ENCODE results near the gene FSTL4. TPM values are rescaled to one million over a fixed set of nuclear protein-coding genes. Genes with fewer than 3 reads are reported as not detected.
A peak's percentile ranks its signal among the peaks of the same experiment; 100 is the strongest.
"Not testable (repeated sequence)": the region's sequence is repeated elsewhere in the genome, so short reads cannot be mapped to it uniquely, and the experiment has no call there.

FSTL4 gene
- total RNA-seq, 1 donor from 2014 or later: not detected

DNA sequence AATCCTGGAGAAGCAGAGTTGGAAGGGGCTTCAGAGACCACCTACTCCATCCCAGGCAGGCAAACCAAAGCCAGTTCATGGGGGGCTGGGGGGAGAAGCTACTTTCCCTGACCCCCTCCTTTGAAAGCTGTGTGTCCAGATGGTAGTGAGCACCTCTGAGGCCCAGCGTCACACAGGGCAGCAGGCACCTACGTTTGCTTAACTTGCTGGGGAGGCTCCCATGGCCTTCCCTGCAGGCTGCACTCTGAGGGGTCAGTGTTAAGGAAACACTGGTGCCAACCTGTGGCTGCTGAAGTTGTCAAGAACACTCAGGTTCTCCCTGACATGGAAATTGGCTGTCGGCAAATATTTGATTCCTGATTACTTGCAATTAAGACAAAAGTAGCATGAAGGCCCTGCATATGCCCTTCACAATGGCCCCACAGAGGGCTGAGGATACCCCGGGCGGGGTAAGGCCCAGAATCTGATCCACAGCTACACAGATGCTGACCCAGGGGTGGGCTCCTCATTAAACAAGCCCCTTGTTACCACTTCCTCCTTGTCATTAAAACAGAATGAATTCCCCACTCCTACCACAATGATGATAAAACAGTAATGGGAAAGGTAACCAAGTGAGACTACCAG, 208.5 kb downstream of the FSTL4 start:
- intact Hi-C loops (cut with DNase I): no loop called here
- ATAC-seq (ENCODE audit: poor library complexity): no peak

DNA sequence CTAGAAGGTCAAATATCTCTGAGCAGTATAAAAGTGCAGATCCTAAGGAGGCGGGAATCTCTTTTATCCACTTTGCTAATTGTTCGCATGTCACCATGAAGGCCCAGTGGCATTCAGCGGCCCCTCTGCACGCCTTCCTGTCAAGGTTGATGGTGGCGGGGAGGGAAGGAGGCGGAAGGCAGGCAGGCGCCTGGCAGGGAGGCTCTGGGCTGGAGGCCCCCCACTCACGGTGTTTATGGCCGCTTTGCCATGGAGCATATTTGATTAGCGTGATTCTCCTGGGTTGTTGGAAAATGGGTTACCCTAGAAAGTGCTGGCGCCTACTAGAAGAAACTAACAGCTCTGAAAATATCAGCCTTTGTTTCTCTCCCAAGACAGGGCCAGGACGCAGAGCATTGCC, 209.6 kb downstream of the FSTL4 start:
- intact Hi-C loops (cut with DNase I): no loop called here
- ATAC-seq (ENCODE audit: poor library complexity) (no peak), DNase-seq (no peak)

More for the DNA sequence above, 208.5 kb downstream of the FSTL4 start:
- DNase-seq: no peak

- DNase-seq: no peak
- intact Hi-C loops (cut with DNase I): no loop called here
- no peak for ATAC-seq (ENCODE audit: poor library complexity)
Observed at GRCh38 chr5:133401731-133402347, 210.5 kb downstream of the FSTL4 start.

- DNase-seq (no peak), ATAC-seq (ENCODE audit: poor library complexity) (no peak)
- intact Hi-C loops (cut with DNase I): no loop called here
Observed at GRCh38 chr5:133400831-133401351, 211.4 kb downstream of the FSTL4 start.

- intact Hi-C loops (cut with DNase I): no loop called here
- ATAC-seq (ENCODE audit: poor library complexity): no peak
Observed at GRCh38 chr5:133400120-133400519, 212.2 kb downstream of the FSTL4 start.

DNA sequence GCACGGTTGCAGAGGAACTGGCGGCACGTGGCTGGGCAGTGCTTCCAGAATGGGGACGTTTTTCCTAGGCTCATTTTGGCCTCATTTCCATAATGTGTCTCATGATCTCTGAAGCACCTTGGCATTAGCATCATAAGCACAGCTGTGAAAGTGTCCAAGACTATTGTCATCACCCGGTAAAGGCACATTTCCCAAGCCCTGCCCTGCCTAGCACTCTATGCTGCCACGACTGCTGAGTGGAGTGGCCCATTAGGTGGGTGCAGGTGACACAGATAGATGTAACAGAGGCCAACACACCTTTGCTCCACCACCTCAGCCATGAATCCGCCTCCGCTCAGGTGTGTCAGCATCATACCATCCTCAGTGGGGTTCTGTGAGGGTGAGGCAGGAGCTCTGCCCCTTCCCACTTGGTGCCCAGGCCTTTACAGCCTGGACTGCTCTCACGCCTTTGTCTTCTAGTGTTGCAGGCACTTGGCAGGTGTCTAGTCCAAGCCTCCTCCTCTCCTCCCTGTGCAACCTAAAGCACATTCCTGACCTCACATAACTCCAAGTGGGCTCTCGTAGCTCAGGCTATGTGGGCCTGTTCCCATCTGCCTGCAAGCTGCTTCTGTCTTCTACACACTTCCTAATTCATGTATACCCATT, 213.0 kb downstream of the FSTL4 start:
- no peak for DNase-seq
- ATAC-seq (ENCODE audit: poor library complexity): peak; percentile 93
- intact Hi-C loops (cut with DNase I): no loop called here

More at GRCh38 chr5:133400120-133400519, 212.2 kb downstream of the FSTL4 start:
- no peak for DNase-seq

GRCh38 chr5:133398646-133399101, 213.7 kb downstream of the FSTL4 start:
- no peak for DNase-seq
- intact Hi-C loops (cut with DNase I): no loop called here
- ATAC-seq (ENCODE audit: poor library complexity): no peak

- no peak for DNase-seq
- intact Hi-C loops (cut with DNase I): no loop called here
- no peak for ATAC-seq (ENCODE audit: poor library complexity)
Observed at GRCh38 chr5:133397990-133398645, 214.2 kb downstream of the FSTL4 start.

- intact Hi-C loops (cut with DNase I): no loop called here
Observed at GRCh38 chr5:133397348-133397747, 215.0 kb downstream of the FSTL4 start.

DNA sequence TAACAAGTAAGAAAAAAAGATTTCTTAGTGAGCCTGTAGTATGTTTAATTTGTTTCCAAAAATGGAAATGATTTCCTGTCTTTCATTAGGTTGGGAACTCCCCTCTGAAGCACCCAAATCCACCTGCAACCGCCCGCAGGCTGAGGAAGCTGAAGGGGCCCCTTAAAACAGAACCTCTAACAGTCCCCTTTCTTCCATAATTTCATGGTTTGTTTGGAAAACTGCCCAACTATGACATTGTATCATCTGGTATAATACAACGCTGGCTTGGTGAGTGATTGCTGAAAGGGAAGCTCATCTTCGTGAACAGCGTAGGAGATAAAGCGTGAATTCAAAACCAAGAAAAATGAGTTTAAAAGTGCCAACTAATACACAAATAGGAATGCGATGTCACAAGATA, 215.5 kb downstream of the FSTL4 start:
- intact Hi-C loops (cut with DNase I): no loop called here

More at GRCh38 chr5:133397348-133397747, 215.0 kb downstream of the FSTL4 start:
- no peak for ATAC-seq (ENCODE audit: poor library complexity)
- no peak for DNase-seq

DNA sequence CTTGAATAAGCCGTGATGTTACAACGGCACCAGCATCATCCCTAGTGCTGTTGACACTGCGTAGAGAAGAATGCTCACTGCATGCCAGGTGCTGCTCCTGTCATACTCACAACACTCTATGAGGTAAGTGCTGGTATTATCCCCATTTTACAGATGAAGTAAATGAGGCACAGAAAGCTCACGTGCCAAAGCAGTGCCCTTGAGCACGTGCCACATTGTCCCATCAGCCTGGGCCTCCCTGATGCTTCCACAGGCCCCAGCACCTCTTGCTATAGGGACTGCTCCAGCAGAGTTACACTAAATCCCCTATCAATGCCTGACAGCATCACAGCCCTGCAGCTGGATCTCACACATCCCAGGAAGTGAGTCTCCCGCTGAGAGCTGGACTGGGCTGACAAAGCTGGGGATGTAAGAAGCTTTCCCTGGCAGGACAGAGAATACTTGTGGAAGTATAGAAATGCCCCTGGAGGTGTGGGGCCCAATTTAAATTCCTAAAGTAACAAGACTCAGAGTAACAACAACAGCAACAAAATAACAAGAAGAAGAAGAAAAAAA, 216.1 kb downstream of the FSTL4 start:
- intact Hi-C loops (cut with DNase I): no loop called here
- ATAC-seq (ENCODE audit: poor library complexity) (no peak), DNase-seq (no peak)

More for the DNA sequence above, 215.5 kb downstream of the FSTL4 start:
- ATAC-seq (ENCODE audit: poor library complexity) (no peak), DNase-seq (no peak)

- intact Hi-C loops (cut with DNase I); ATAC-seq (ENCODE audit: poor library complexity); DNase-seq: not testable (repeated sequence)
Observed at GRCh38 chr5:133395207-133395606, 217.1 kb downstream of the FSTL4 start.

GRCh38 chr5:133394477-133394817, 217.9 kb downstream of the FSTL4 start:
- intact Hi-C loops (cut with DNase I); DNase-seq; ATAC-seq (ENCODE audit: poor library complexity): not testable (repeated sequence)

DNA sequence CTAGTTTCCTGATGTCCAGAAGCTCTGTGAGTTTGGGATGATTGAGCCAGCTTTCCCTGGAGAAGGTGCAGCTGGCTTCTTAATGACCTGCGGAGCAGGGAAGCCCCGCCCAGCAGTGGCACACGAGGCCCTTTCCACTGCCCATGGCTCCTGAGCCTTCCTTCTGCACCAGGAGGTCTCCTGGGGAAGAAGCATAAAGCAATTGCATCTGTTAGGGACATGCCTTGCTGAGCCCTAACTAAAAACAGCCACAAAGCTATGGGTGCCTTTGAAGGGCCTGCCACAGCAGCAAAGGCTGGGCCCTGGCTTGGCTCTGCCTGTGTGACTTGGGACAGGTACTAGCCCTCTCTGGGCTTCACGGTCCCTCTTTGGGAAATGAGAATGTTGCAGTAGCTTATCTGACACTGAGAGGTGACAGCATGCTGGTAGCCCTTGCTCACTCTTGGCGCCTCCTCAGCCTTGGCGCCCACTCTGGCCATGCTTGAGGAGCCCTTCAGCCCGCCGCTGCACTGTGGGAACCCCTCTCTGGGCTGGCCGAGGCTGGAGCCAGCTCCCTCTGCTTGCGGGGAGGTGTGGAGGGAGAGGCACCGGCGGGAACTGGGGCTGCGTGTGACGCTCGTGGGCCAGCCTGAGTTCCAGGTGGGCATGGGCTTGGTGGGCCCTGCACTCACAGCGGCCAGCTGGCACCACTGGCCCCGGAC, 218.4 kb downstream of the FSTL4 start:
- intact Hi-C loops (cut with DNase I): no loop called here
- DNase-seq (no peak), ATAC-seq (ENCODE audit: poor library complexity) (no peak)

DNA sequence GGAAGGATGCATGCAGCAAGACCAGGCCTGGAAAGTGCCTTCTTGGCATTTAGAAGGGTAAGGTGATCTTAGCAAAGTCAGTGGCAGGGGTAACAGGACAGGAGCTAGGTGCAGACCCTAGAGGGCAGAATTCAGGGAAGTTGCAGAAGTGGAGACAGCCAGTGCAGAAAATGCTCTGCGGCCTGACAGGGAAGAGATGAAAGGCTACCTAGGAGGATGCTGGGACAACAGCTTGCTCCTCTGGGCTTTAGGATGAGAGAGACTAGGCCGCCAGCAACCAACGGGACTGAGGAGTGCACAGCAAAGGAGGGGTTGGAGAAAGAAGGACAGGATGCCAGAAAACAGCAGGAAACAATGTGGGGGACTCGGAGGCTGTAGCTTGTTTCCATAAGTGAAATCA, 219.9 kb downstream of the FSTL4 start:
- no peak for DNase-seq
- intact Hi-C loops (cut with DNase I): no loop called here
- ATAC-seq (ENCODE audit: poor library complexity): no peak

DNA sequence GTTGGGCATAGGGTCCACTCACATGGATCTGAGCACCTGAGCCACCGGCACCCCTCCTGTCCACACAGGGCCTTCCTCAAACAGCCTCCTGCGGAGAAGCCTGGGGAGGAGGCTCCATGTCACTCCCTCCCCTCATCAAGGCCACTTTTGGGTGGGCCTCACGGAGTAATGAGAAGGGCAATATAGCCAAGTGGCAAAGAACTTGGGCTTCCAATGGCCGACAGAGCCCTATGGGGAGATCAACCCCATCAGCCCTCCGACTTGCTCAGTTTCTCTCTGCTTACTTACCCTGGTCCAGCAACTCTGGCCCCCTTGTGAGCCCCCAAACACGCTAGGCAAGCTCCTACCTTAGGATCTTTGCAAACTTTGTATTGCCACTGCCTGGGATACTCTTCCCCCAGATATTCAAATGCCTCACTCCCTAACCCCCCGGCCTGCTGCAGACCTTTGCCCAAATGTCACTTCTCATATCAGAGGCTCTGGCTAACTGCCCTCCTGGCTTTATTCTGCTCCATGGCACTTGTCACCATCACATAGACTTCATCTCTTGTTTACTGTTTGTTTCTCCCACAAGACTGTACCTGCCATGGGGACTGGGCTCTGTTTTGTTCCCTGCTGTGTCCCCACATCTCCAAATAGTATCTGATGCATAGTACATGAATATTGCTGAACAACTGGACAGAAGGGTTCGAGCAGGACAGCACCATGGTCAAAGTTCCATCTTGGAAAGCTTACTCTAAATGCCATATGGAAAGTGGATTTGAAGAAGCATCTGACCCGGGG, 220.8 kb downstream of the FSTL4 start:
- DNase-seq (no peak), ATAC-seq (ENCODE audit: poor library complexity) (peak; percentile 86)
- intact Hi-C loops (cut with DNase I): no loop called here

DNA sequence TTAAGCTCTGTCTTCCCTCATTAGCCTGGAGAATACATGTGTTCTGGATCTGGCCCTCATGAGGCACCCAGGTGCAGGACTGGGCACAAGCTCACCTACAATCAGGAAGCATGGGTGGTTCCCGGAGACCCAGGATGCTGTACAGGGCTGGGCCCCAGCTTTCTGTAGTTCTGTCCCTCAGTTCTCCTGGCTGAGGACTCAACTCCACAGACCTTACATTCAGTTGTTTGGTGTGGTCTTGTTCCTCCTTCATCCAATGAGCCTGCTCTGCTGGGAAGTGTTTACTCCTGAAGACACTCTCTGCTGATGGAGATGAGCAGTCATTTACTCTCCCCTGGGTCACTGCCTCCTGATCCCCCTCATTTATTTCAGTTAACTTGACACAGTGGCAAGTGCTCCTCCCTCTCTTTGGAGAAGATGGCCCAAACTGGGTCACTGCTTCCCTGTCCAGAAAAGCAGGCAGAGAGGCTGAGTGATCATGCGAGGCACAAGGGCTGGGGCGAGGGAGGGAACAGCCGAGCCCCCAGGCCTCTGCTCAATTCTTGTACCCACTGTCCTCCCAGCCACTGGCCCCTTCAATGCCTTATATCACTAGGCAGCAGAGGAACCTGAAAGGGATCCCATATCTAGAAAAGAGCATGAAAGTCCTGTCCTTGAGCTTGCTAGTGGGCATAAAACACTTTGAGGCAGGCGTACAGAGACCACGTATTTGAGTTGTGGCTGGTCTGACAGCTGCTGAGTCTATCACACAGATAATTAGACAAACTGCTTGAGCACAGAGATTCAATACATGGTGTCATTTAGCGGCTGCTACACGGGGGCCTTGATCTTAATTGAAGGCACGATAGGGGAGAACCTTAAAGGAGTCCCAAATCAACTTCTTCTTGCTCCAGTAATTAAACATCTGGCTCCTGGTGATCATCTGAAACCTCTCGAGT, 221.7 kb downstream of the FSTL4 start:
- DNase-seq (no peak), ATAC-seq (ENCODE audit: poor library complexity) (no peak)
- intact Hi-C loops (cut with DNase I): no loop called here

Measured in Right ventricle myocardium superior (tissue), 1 donor.